K562 (cell line): ENCODE data around the gene CUL1. TPM values are rescaled to one million over a fixed set of nuclear protein-coding genes. Genes with fewer than 3 reads are reported as not detected.

ENCODE experiments used
- BMI1 ChIP-seq: fragments of 150-350 bp; IDR thresholded peaks from 2 replicates; pipeline ENCODE4 v1.6.1; 2014; ENCODE audit warnings: low read length
- NBN ChIP-seq: fragments of 450-650 bp; IDR thresholded peaks from 2 replicates; pipeline ENCODE4 v1.6.1; 2016; ENCODE audit warnings: low read depth, mild to moderate bottlenecking
- NR2C1 ChIP-seq, 2 experiments: fragments of 450-650 bp; IDR thresholded peaks; 2 replicates each; pipeline ENCODE4 v1.6.1; 2017; ENCODE audit warnings: mild to moderate bottlenecking in 2 of 2, antibody characterized with exemption in 1 of 2, inconsistent platforms in 1 of 2, missing compliant biosample characterization in 1 of 2, missing genetic modification characterization in 1 of 2
- TOE1 ChIP-seq, 2 experiments: fragments of 450-650 bp in 1 of 2; sonication (generic) in 1 of 2; formaldehyde crosslinking in 1 of 2; IDR thresholded peaks; 2 replicates each; pipeline versions ENCODE4 v1.7.1 to v1.8.0; 2016 to 2022; ENCODE audit warnings: borderline replicate concordance in 2 of 2, mild to moderate bottlenecking in 2 of 2, antibody characterized with exemption in 1 of 2, inconsistent platforms in 1 of 2, low read depth in 1 of 2, missing genetic modification reagents in 1 of 2, moderate library complexity in 1 of 2
- XRCC5 ChIP-seq: fragments of 200-400 bp; formaldehyde crosslinking; IDR thresholded peaks from 2 replicates; pipeline ENCODE4 v1.6.1; 2017; ENCODE audit warnings: low read depth, mild to moderate bottlenecking, low read length
- ZC3H11A ChIP-seq: IDR thresholded peaks from 2 replicates; pipeline ENCODE4 v1.6.1; 2012; ENCODE audit warnings: low read depth, low read length, improper control_type of control experiment
- ZNF507 ChIP-seq: conservative IDR thresholded peaks from 2 replicates; pipeline ENCODE4 v1.6.1; 2017; ENCODE audit warnings: missing genetic modification characterization, missing compliant biosample characterization
- ZNF561 ChIP-seq: fragments of 450-650 bp; formaldehyde crosslinking; conservative IDR thresholded peaks from 2 replicates; pipeline ENCODE4 v1.4.0; 2020; ENCODE audit warnings: mild to moderate bottlenecking, moderate library complexity
- ZNF644 ChIP-seq: fragments of 200-800 bp; sonication (Bioruptor generic); IDR thresholded peaks from 2 replicates; pipeline ENCODE4 v1.6.1; 2016; ENCODE audit warnings: low read depth, missing genetic modification characterization, missing compliant biosample characterization
- polyA plus RNA-seq, 8 experiments: library from polyadenylated mRNA; depleted of rRNA in 4 of 8; stranded (reverse) in 5 of 8; unstranded in 3 of 8; fragments of >200 nt; fragmentation: Nextera tagmentation in 2 of 8; fragmentation: Illumina TruSeq in 1 of 8; extraction: Ambion mirVana in 2 of 8; extraction: Trizol in 1 of 8; gene quantifications; 2 replicates each; pipeline versions ENCODE4 v1.2.1 to v1.2.3, GENCODE V29; 2011 to 2014; ENCODE audit warnings: inconsistent platforms in 1 of 8, missing spikeins in 1 of 8
- total RNA-seq, 7 experiments: library from RNA; depleted of rRNA in 6 of 7; stranded (reverse); fragments of >200 nt in 6 of 7; fragmentation: Illumina TruSeq in 2 of 7; extraction: Trizol in 2 of 7; gene quantifications; 2 replicates each; pipeline versions ENCODE4 v1.2.1 to v1.2.3, GENCODE V29; 2011 to 2021; ENCODE audit warnings: low replicate concordance in 1 of 7
- TF ChIP-seq, protein P1 (sequence below): fragments of 450-650 bp; IDR thresholded peaks from 2 replicates; pipeline ENCODE4 v1.6.1; 2016; ENCODE audit warnings: mild to moderate bottlenecking, moderate library complexity
- TF ChIP-seq, protein P2 (sequence below): fragments of 450-650 bp; IDR thresholded peaks from 2 replicates; pipeline ENCODE4 v1.6.1; 2017; ENCODE audit warnings: antibody characterized with exemption
- TF ChIP-seq, protein P3 (sequence below): fragments of 250-450 bp; sonication (Bioruptor Pico); IDR thresholded peaks from 2 replicates; pipeline ENCODE4 v1.8.0; 2021; ENCODE audit warnings: mild to moderate bottlenecking, moderate library complexity

Gene CUL1
- total and polyA plus RNA-seq, 9 of the 15 experiments (the other 6 are each of a cell fraction or from before 2014, with no cell fraction given) = 31.5 to 107 (median 96.5) TPM

DNA sequence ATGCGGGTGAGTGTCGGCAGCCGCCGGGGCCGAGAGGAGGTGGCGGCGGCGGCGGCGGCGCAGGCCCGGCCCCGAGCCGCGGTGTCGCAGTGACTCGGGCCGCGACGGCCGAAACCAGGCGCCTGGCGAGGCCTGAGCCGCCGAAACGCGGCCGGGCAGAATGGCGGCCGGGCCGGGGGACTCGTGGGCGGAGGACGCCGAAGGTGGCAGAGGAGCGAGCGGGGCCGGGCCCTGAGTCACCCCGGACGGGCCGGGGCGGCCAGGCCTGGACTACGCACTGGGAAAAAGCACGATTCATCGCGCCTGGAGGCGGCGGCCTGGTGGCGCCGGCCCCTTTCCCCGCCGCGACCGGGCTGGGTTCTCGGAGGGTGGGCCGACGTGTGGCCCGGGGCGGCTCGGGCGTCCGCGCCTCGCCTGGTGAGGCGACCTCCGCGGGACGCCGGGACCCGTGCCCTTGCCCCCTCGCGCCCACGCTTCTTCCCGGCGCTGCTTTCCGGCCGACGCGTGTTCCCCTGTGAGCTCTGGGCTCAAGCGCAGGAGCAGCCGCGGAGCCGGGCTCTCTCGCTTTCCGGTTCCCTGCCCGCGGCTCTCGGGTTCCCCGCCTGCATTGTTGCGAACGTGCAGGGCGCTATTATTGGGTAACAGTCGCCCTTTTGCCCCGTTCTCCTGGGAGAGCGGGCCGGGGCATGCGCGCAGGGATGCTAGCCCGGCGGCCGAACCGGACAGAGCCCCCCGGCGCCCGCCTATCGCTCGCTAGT lies 500 bp downstream of the CUL1 start (continued):
- no peak for TF ChIP-seq ZNF507
- TF ChIP-seq ZNF644 (tag) = no peak
- TF ChIP-seq ZC3H11A = no peak
- TF ChIP-seq, protein P1, sequence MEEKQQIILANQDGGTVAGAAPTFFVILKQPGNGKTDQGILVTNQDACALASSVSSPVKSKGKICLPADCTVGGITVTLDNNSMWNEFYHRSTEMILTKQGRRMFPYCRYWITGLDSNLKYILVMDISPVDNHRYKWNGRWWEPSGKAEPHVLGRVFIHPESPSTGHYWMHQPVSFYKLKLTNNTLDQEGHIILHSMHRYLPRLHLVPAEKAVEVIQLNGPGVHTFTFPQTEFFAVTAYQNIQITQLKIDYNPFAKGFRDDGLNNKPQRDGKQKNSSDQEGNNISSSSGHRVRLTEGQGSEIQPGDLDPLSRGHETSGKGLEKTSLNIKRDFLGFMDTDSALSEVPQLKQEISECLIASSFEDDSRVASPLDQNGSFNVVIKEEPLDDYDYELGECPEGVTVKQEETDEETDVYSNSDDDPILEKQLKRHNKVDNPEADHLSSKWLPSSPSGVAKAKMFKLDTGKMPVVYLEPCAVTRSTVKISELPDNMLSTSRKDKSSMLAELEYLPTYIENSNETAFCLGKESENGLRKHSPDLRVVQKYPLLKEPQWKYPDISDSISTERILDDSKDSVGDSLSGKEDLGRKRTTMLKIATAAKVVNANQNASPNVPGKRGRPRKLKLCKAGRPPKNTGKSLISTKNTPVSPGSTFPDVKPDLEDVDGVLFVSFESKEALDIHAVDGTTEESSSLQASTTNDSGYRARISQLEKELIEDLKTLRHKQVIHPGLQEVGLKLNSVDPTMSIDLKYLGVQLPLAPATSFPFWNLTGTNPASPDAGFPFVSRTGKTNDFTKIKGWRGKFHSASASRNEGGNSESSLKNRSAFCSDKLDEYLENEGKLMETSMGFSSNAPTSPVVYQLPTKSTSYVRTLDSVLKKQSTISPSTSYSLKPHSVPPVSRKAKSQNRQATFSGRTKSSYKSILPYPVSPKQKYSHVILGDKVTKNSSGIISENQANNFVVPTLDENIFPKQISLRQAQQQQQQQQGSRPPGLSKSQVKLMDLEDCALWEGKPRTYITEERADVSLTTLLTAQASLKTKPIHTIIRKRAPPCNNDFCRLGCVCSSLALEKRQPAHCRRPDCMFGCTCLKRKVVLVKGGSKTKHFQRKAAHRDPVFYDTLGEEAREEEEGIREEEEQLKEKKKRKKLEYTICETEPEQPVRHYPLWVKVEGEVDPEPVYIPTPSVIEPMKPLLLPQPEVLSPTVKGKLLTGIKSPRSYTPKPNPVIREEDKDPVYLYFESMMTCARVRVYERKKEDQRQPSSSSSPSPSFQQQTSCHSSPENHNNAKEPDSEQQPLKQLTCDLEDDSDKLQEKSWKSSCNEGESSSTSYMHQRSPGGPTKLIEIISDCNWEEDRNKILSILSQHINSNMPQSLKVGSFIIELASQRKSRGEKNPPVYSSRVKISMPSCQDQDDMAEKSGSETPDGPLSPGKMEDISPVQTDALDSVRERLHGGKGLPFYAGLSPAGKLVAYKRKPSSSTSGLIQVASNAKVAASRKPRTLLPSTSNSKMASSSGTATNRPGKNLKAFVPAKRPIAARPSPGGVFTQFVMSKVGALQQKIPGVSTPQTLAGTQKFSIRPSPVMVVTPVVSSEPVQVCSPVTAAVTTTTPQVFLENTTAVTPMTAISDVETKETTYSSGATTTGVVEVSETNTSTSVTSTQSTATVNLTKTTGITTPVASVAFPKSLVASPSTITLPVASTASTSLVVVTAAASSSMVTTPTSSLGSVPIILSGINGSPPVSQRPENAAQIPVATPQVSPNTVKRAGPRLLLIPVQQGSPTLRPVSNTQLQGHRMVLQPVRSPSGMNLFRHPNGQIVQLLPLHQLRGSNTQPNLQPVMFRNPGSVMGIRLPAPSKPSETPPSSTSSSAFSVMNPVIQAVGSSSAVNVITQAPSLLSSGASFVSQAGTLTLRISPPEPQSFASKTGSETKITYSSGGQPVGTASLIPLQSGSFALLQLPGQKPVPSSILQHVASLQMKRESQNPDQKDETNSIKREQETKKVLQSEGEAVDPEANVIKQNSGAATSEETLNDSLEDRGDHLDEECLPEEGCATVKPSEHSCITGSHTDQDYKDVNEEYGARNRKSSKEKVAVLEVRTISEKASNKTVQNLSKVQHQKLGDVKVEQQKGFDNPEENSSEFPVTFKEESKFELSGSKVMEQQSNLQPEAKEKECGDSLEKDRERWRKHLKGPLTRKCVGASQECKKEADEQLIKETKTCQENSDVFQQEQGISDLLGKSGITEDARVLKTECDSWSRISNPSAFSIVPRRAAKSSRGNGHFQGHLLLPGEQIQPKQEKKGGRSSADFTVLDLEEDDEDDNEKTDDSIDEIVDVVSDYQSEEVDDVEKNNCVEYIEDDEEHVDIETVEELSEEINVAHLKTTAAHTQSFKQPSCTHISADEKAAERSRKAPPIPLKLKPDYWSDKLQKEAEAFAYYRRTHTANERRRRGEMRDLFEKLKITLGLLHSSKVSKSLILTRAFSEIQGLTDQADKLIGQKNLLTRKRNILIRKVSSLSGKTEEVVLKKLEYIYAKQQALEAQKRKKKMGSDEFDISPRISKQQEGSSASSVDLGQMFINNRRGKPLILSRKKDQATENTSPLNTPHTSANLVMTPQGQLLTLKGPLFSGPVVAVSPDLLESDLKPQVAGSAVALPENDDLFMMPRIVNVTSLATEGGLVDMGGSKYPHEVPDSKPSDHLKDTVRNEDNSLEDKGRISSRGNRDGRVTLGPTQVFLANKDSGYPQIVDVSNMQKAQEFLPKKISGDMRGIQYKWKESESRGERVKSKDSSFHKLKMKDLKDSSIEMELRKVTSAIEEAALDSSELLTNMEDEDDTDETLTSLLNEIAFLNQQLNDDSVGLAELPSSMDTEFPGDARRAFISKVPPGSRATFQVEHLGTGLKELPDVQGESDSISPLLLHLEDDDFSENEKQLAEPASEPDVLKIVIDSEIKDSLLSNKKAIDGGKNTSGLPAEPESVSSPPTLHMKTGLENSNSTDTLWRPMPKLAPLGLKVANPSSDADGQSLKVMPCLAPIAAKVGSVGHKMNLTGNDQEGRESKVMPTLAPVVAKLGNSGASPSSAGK = no peak
- TF ChIP-seq ZNF561 (CRISPR knock-in tag) = no peak
- TF ChIP-seq TOE1 (IDR thresholded peaks at IDR 0.05; ENCODE audit: borderline replicate concordance) = no peak
- TF ChIP-seq TOE1 (CRISPR knock-in tag; IDR thresholded peaks at IDR 0.05; ENCODE audit: borderline replicate concordance, low read depth) = no peak
- no peak for TF ChIP-seq NR2C1 (IDR thresholded peaks at IDR 0.05)
- TF ChIP-seq NR2C1 (tag; IDR thresholded peaks at IDR 0.05) = no peak
- TF ChIP-seq, protein P2, sequence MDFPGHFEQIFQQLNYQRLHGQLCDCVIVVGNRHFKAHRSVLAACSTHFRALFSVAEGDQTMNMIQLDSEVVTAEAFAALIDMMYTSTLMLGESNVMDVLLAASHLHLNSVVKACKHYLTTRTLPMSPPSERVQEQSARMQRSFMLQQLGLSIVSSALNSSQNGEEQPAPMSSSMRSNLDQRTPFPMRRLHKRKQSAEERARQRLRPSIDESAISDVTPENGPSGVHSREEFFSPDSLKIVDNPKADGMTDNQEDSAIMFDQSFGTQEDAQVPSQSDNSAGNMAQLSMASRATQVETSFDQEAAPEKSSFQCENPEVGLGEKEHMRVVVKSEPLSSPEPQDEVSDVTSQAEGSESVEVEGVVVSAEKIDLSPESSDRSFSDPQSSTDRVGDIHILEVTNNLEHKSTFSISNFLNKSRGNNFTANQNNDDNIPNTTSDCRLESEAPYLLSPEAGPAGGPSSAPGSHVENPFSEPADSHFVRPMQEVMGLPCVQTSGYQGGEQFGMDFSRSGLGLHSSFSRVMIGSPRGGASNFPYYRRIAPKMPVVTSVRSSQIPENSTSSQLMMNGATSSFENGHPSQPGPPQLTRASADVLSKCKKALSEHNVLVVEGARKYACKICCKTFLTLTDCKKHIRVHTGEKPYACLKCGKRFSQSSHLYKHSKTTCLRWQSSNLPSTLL = no peak
- TF ChIP-seq XRCC5 = no peak
- TF ChIP-seq BMI1 = no peak
- TF ChIP-seq NBN = no peak
- TF ChIP-seq, protein P3, sequence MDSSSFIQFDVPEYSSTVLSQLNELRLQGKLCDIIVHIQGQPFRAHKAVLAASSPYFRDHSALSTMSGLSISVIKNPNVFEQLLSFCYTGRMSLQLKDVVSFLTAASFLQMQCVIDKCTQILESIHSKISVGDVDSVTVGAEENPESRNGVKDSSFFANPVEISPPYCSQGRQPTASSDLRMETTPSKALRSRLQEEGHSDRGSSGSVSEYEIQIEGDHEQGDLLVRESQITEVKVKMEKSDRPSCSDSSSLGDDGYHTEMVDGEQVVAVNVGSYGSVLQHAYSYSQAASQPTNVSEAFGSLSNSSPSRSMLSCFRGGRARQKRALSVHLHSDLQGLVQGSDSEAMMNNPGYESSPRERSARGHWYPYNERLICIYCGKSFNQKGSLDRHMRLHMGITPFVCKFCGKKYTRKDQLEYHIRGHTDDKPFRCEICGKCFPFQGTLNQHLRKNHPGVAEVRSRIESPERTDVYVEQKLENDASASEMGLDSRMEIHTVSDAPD (CRISPR knock-in tag) = no peak
